PFSK-1 (cell line): ENCODE data around the gene IFT74.

Experiments
- FOXP2 ChIP-seq: optimal IDR thresholded peaks from 2 replicates; pipeline ENCODE3; 2011; ENCODE audit warnings: borderline replicate concordance, control low read depth, inconsistent platforms; ENCODE audit not compliant: insufficient read depth; ENCODE audit errors: extremely low read length, extremely low read depth
- POLR2AphosphoS5 ChIP-seq: IDR thresholded peaks from 2 replicates; pipeline ENCODE4 v1.6.1; 2012; ENCODE audit warnings: low read depth, mild to moderate bottlenecking, control low read depth, low read length, moderate library complexity
- SIN3A ChIP-seq: IDR thresholded peaks from 2 replicates; pipeline ENCODE4 v1.6.1; 2012; ENCODE audit warnings: mild to moderate bottlenecking, low read length, moderate library complexity, borderline replicate concordance; ENCODE audit not compliant: insufficient read depth
- TAF1 ChIP-seq: IDR thresholded peaks from 2 replicates; pipeline ENCODE4 v1.6.1; 2012; ENCODE audit warnings: low read length, control low read depth, borderline replicate concordance; ENCODE audit not compliant: insufficient read depth
- TF ChIP-seq, protein P1 (sequence below), 2 experiments: IDR thresholded peaks; 2 replicates each; pipeline versions ENCODE4 v1.6.1 to v1.8.0; 2011 to 2012; ENCODE audit warnings: low read depth in 2 of 2, low read length in 2 of 2, control low read depth in 1 of 2, inconsistent platforms in 1 of 2, mild to moderate bottlenecking in 1 of 2, moderate library complexity in 1 of 2; ENCODE audit not compliant: insufficient read depth in 1 of 2

IFT74 gene

DNA sequence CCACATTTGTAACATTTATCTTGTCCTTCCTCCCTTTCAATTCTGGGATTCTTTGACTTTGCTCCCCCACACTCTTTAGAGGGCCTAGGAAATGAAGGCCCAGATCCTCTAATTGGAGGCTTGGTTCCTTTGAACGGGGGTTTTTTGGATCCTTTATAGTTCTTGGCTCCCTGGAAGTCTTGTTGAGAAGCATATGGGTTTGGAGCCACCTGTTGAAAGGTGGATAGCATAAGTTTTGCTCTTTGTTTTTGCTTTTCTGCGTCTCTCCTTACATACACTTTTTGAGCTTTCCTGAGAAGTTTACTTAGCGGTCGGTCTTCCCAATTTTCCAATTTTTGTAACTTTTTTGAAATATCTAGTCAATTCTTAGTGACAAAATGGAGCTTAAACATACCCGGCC is 17.8 kb downstream of the IFT74 start:
- TF ChIP-seq TAF1 (no peak), POLR2AphosphoS5 (no peak), SIN3A (no peak), FOXP2 (no peak)
- TF ChIP-seq, protein P1, sequence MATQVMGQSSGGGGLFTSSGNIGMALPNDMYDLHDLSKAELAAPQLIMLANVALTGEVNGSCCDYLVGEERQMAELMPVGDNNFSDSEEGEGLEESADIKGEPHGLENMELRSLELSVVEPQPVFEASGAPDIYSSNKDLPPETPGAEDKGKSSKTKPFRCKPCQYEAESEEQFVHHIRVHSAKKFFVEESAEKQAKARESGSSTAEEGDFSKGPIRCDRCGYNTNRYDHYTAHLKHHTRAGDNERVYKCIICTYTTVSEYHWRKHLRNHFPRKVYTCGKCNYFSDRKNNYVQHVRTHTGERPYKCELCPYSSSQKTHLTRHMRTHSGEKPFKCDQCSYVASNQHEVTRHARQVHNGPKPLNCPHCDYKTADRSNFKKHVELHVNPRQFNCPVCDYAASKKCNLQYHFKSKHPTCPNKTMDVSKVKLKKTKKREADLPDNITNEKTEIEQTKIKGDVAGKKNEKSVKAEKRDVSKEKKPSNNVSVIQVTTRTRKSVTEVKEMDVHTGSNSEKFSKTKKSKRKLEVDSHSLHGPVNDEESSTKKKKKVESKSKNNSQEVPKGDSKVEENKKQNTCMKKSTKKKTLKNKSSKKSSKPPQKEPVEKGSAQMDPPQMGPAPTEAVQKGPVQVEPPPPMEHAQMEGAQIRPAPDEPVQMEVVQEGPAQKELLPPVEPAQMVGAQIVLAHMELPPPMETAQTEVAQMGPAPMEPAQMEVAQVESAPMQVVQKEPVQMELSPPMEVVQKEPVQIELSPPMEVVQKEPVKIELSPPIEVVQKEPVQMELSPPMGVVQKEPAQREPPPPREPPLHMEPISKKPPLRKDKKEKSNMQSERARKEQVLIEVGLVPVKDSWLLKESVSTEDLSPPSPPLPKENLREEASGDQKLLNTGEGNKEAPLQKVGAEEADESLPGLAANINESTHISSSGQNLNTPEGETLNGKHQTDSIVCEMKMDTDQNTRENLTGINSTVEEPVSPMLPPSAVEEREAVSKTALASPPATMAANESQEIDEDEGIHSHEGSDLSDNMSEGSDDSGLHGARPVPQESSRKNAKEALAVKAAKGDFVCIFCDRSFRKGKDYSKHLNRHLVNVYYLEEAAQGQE (IDR thresholded peaks at IDR 0.05; ENCODE audit: insufficient read depth in 1 of 2, low read depth in 2 of 2, low read length in 2 of 2): no peak

DNA sequence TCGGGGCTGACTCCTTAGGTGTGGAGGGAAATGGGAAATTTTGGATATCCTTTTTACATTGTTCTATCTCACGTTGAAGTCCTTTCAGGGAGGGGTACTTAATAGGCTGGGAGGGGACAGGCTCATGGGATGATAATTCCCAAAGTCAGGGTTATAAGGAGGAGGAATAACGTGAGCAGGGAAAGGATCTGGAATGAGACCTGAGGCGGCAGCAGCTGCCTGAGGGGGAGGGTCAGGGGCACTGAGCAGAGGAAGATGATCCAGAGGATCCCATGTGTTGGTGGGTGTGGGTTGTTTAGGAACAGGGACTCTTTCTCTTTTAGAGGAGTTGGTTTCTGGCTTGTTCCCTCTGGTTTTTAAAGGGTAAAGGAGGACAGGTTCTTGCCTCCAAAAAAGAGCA is 18.7 kb downstream of the IFT74 start:
- TF ChIP-seq SIN3A: no peak
- no peak for TF ChIP-seq POLR2AphosphoS5
- TF ChIP-seq, protein P1 (IDR thresholded peaks at IDR 0.05; ENCODE audit: insufficient read depth in 1 of 2, low read depth in 2 of 2, low read length in 2 of 2): no peak
- TF ChIP-seq FOXP2: no peak

DNA sequence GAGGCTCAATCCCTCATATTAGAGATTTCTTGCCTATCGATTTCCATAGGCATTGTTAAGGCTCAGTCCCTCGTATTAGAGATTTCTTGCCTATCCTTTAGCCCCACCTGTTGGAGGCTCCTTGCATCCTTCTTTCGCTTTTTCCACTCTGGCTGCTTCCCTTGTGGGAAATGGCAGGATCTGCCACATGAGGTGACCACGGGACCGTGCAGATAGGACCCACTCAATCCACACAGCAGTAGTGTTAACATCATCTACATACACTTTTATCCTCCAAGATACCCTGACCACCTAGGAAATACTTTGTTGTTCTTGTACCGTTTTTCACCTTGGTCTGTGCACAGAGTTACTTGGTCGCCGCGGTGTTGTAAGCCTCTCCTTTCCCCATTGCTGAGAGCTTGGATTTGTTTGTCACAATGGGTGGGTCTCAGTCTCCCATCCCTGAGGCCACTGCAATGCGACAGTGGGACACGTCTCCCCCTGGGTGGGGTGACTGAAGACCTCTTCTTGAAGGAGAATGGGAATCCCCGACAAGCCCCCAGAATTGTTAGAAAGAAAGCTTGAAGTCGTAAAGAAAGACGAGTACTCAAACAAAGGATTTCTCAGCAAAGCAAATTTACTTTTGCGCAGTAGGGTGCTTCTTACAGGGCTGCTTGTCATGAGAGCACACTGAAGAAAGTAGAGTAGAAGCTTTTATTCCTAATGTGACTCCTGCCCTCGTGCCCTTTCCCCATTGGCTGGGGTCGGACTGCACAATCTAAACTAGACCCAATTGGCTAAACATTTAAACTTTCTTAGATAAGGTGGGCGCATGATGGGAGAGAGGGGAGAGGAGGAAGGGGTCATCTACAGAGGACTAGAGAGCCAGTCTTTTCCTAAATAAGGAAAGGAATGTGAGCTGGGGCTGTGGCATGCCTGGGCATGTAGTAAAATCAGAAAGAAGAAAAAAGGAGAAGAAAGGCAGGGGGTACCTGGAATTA is 19.8 kb downstream of the IFT74 start:
- TF ChIP-seq, protein P1 (IDR thresholded peaks at IDR 0.05; ENCODE audit: insufficient read depth in 1 of 2, low read depth in 2 of 2, low read length in 2 of 2): no peak
- no peak for TF ChIP-seq SIN3A
- no peak for TF ChIP-seq FOXP2
- TF ChIP-seq TAF1: no peak
- no peak for TF ChIP-seq POLR2AphosphoS5

DNA sequence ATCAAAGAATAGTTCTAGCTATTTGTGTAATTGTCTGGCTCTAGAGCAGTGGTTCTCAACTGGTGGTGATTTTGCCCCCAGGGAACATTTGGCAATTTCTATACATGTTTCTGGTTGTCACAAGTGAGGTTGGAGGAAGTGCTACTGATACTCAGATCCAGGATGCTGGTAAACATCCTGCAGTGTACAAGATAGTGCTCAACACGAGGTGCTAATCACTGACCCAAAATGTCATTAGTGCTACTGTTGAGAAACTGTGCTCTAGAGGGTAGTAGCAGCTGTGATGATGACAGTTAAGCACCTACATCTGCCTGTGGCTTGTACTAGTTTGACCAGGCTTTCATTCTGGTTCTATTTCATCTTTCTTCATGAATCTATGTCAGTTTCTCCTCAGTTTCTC is 27.1 kb downstream of the IFT74 start:
- no peak for TF ChIP-seq TAF1
- no peak for TF ChIP-seq SIN3A
- TF ChIP-seq FOXP2: no peak
- no peak for TF ChIP-seq POLR2AphosphoS5
- TF ChIP-seq, protein P1 (IDR thresholded peaks at IDR 0.05; ENCODE audit: insufficient read depth in 1 of 2, low read depth in 2 of 2, low read length in 2 of 2): no peak
